Bronchial epithelial cell (primary cell): ENCODE measurements around the gene MC2R. TPM values are rescaled to one million over a fixed set of nuclear protein-coding genes. Genes with fewer than 3 reads are reported as not detected.

Source experiments
- DNase-seq: peaks from one replicate; pipeline ENCODE4 v3.0.0-alpha.2; 2010; ENCODE audit warnings: low read depth
- FAIRE-seq: peaks from 2 replicates; lab custom pipeline; 2011; peaks lifted over from hg19 to GRCh38; lab: Jason Lieb, UNC
- H3K27me3 ChIP-seq: 2 replicates; pipeline ENCODE4 v1.5.1; 2011; ENCODE audit warnings: low read length; ENCODE audit not compliant: control insufficient read depth, insufficient read depth
- H3K36me3 ChIP-seq: 2 replicates; pipeline ENCODE4 v1.5.1; 2011; ENCODE audit warnings: low read length; ENCODE audit not compliant: control insufficient read depth, insufficient read depth
- H3K4me3 ChIP-seq: 2 replicates; pipeline ENCODE4 v1.5.1; 2011; ENCODE audit warnings: mild to moderate bottlenecking, low read depth, low read length, control low read depth
- total RNA-seq: library from RNA; depleted of rRNA; stranded (reverse); fragments of >200 nt; gene quantifications from 2 replicates; pipeline ENCODE4 v1.2.1, GENCODE V29; 2014
- TF ChIP-seq, protein P1 (sequence below): IDR thresholded peaks from 2 replicates; pipeline ENCODE4 v1.5.1; 2011; ENCODE audit warnings: mild to moderate bottlenecking, moderate library complexity, low read length, control low read depth, inconsistent platforms; ENCODE audit not compliant: insufficient read depth, severe bottlenecking

Gene MC2R
- total RNA-seq, 1 donor from 2014 or later: not detected

DNA sequence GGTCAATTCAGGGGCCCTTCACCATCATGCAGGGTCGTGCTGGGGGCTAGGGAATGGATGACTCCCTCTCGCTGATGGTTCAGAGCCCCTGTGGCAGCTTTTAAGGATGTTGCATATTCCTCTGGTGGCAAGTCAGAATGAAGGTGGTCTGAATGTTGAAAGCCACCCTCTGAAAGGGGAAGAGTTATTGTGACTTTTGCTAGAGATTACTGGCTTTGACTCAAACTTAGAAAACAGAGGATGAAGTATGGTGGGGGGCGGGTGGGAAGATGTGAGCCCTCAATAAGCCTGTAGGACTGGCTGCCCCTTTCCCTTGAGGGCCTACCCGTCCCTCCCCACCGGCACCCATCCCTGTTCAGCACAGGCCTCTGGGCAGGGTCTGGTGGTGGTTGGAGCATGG lies 23.2 kb downstream of the MC2R start:
- TF ChIP-seq, protein P1, sequence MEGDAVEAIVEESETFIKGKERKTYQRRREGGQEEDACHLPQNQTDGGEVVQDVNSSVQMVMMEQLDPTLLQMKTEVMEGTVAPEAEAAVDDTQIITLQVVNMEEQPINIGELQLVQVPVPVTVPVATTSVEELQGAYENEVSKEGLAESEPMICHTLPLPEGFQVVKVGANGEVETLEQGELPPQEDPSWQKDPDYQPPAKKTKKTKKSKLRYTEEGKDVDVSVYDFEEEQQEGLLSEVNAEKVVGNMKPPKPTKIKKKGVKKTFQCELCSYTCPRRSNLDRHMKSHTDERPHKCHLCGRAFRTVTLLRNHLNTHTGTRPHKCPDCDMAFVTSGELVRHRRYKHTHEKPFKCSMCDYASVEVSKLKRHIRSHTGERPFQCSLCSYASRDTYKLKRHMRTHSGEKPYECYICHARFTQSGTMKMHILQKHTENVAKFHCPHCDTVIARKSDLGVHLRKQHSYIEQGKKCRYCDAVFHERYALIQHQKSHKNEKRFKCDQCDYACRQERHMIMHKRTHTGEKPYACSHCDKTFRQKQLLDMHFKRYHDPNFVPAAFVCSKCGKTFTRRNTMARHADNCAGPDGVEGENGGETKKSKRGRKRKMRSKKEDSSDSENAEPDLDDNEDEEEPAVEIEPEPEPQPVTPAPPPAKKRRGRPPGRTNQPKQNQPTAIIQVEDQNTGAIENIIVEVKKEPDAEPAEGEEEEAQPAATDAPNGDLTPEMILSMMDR: no peak
- Histone ChIP-seq H3K36me3 (no peaks in the 10 kb centered on the region), H3K4me3 (no peak overlapping the region), H3K27me3 (no peaks in the 10 kb centered on the region)
- no peak for FAIRE-seq
- no peak for DNase-seq

DNA sequence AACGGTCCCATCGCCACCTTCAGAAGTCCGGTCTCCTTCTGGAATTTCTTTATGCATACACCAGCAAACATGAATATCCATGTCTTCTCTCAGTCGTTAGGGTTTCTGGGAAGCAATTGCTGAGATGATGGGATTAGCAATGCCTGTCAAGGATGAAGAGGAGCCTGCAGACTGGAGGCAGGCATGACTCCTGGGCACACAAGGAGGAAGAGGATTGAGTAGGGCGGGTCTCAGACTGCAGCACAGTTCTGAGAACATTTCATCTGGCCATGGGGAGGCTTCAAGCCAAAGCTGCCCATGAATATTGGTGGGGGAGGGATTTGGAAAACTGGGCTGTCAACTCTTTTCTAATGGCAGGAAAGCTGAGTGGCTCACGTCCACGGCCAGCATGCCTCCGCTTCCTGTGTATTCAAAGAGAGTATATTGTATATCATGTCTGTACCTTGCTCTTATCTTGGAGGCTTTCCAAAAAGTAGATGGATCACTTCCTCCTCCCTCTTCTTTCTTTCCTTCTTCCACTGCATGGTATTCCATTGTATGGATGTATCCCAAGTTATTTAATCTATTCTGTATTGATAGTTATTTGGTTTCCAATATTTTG lies 24.5 kb downstream of the MC2R start:
- no peaks in the 10 kb centered on the region for H3K27me3 ChIP-seq
- no peak overlapping the region for H3K4me3 ChIP-seq
- H3K36me3 ChIP-seq: no peaks in the 10 kb centered on the region
- TF ChIP-seq, protein P1: no peak
- DNase-seq: peak; percentile 1
- FAIRE-seq: no peak

DNA sequence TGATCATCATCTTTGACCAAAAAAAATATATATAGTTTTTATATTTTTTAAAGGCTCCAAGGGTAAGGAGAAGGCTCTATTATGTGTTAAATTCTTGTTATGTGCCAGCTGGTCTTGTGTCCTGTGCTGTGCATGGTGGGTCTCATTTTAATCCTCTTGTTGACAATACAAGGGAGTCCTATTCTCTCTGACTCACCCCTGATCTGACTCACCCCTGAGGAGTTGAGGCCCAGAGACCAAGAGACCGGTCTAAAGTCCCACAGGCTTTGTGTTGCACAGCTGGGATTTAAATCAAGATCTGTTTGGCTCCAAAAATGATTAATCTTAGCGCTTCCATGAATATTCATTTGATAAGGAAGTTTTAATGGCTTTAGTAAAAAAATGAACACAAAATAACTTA lies 25.7 kb downstream of the MC2R start:
- DNase-seq (peak; percentile 48), FAIRE-seq (no peak)
- H3K27me3 ChIP-seq: no peaks in the 10 kb centered on the region
- TF ChIP-seq, protein P1: no peak
- no peak overlapping the region for H3K4me3 ChIP-seq
- no peaks in the 10 kb centered on the region for H3K36me3 ChIP-seq

DNA sequence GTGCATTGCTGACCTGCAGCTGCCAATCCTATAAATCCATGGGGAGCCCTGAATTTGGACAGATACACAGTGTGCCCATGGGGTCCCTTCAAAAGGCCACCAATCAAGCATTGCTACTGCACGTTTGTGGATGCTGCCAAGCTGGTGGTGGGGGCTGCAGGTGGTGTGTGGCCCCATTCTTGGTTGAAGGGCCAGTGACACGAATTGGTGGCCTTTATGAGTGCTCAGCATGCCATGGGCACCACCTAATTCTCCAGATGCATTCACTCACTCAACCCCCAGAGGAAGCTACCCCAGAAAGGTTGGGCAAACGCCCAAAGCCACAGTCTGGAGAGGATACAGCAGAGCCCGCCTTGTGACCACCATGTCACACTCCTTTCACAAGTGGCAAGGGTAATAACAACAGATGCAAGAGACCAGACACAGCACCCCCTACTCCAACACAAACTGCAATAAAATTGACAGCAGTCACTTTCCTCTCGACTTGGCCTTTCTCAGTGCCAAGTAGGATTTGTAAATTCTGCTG lies 27.1 kb downstream of the MC2R start:
- Histone ChIP-seq H3K4me3 (no peak overlapping the region), H3K27me3 (no peaks in the 10 kb centered on the region), H3K36me3 (no peaks in the 10 kb centered on the region)
- FAIRE-seq (no peak), DNase-seq (no peak)
- TF ChIP-seq, protein P1: no peak

DNA sequence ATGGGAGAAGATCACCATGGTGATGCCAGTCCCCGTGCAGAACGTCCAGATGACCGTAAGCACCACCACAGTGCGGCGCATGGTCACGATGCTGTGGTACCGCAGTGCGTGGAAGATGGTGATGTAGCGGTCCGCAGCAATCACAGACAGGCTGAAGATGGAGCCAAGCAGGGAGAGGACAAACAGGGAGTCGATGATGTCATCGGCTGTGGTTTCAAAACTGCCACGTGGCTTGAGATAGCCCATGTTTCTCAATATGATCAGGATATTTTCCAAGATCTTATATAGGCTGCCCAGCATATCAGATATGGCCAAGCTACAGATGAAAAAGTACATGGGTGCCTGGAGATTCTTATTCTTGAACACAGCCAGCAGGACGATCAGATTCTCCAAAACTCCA lies 30.3 kb downstream of the MC2R start:
- Histone ChIP-seq H3K4me3 (no peak overlapping the region), H3K27me3 (no peaks in the 10 kb centered on the region), H3K36me3 (no peaks in the 10 kb centered on the region)
- FAIRE-seq: peak; percentile 7
- TF ChIP-seq, protein P1: no peak
- DNase-seq: no peak

DNA sequence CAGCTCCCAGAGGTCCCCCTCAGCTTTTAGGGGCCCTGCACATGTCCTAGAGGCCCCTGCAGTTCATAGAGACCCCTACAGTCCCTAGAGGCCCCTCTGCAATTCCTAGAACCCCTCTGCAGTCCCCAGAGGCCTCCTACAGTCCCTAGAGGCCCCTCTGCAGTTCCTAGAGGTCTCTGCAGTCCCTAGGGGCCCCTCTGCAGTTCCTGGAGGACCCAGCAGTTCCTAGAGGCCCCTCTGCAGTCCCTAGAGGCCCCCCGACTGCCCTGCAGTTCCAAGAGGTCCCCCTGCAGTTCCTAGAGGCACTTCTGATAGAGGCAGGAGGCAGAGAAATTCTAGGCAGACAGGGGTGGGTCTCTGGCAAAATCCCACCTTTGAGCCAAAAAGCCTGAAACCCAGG lies 35.4 kb downstream of the MC2R start:
- DNase-seq (no peak), FAIRE-seq (no peak)
- no peaks in the 10 kb centered on the region for H3K36me3 ChIP-seq
- no peaks in the 10 kb centered on the region for H3K27me3 ChIP-seq
- TF ChIP-seq, protein P1: no peak
- no peak overlapping the region for H3K4me3 ChIP-seq
